SU-DHL-6 (cell line): Measurements from ENCODE around the gene OLR1.

Source experiments
- H2AFZ ChIP-seq: fragments of 200-600 bp; sonication (generic); 2 replicates; pipeline ENCODE4 v1.6.1; 2014; ENCODE audit warnings: low read depth, mild to moderate bottlenecking, moderate library complexity, mixed read lengths, antibody characterized with exemption, low read length; ENCODE audit not compliant: severe bottlenecking
- H3F3A ChIP-seq: fragments of 200-600 bp; shearing (Covaris generic); 2 replicates; pipeline ENCODE4 v1.6.0; 2016; ENCODE audit warnings: antibody characterized with exemption, mild to moderate bottlenecking; ENCODE audit not compliant: insufficient read depth
- H3K27ac ChIP-seq: fragments of 200-600 bp; sonication (generic); 2 replicates; pipeline ENCODE4 v1.5.1; 2016; ENCODE audit warnings: low read depth, mild to moderate bottlenecking, low read length, moderate library complexity, mixed read lengths
- H3K27me3 ChIP-seq: fragments of 200-600 bp; sonication (generic), shearing (Covaris generic); 2 replicates; pipeline ENCODE4 v1.6.0; 2014; ENCODE audit warnings: mild to moderate bottlenecking, low read length
- H3K36me3 ChIP-seq: fragments of 200-600 bp; sonication (generic); 2 replicates; pipeline ENCODE4 v1.6.1; 2014; ENCODE audit warnings: mild to moderate bottlenecking, low read length, mixed read lengths
- H3K4me2 ChIP-seq: fragments of 300-600, 200-600 bp; shearing (Covaris generic), sonication (generic); 2 replicates; pipeline ENCODE4 v1.6.0; 2014; ENCODE audit warnings: low read length, low read depth, mild to moderate bottlenecking; ENCODE audit not compliant: poor library complexity, severe bottlenecking
- H3K4me3 ChIP-seq: fragments of 200-600 bp; sonication (generic); 2 replicates; pipeline ENCODE4 v1.5.1; 2014; ENCODE audit warnings: antibody characterized with exemption, low read length, mild to moderate bottlenecking, mixed read lengths; ENCODE audit not compliant: insufficient read depth, poor library complexity, severe bottlenecking
- H3K79me2 ChIP-seq: fragments of 200-600 bp; sonication (generic); 2 replicates; pipeline ENCODE4 v1.6.1; 2014; ENCODE audit warnings: mild to moderate bottlenecking, low read length, moderate library complexity; ENCODE audit not compliant: insufficient read depth
- H3K9ac ChIP-seq: fragments of 200-600 bp; sonication (generic); 2 replicates; pipeline ENCODE4 v1.7.0; 2014; ENCODE audit warnings: mild to moderate bottlenecking, low read length
- H3K9me2 ChIP-seq: fragments of 200-600 bp; sonication (generic); replicated peaks from 2 replicates; pipeline ENCODE4 v1.6.1; 2014; ENCODE audit warnings: low read length; ENCODE audit not compliant: insufficient read depth
- H3K9me3 ChIP-seq: fragments of 200-600 bp; sonication (generic); 2 replicates; pipeline ENCODE4 v1.6.1; 2014; ENCODE audit warnings: low read length, mixed read lengths; ENCODE audit not compliant: insufficient read depth
- H4K20me1 ChIP-seq: fragments of 200-600 bp; sonication (generic); 2 replicates; pipeline ENCODE4 v1.6.1; 2014; ENCODE audit warnings: low read depth, mild to moderate bottlenecking, antibody characterized with exemption, low read length, moderate library complexity, mixed read lengths
- CTCF ChIP-seq: fragments of 200-600 bp; sonication (generic); IDR thresholded peaks from one replicate; pipeline ENCODE4 v1.5.1; 2017; ENCODE audit warnings: antibody characterized with exemption, mild to moderate bottlenecking, low read length, moderate library complexity; ENCODE audit not compliant: insufficient read depth, poor library complexity, severe bottlenecking
- EZH2phosphoT487 ChIP-seq: fragments of 200-600 bp; sonication (generic), shearing (Covaris generic); conservative IDR thresholded peaks from 2 replicates; pipeline ENCODE4 v1.6.1; 2018; ENCODE audit warnings: mild to moderate bottlenecking, antibody characterized with exemption, low read length, moderate library complexity, mixed read lengths

Gene OLR1

GRCh38 chr12:10169104-10169503, 2.8 kb downstream of the OLR1 start:
- Histone ChIP-seq H3K36me3 (no peaks in the 10 kb centered on the region), H3K4me3 (no peak overlapping the region), H3K9ac (no peak overlapping the region), H3K9me3 (no peaks in the 10 kb centered on the region), H3K27ac (no peak overlapping the region), H3K9me2 (no peaks in the 10 kb centered on the region), H2AFZ (no peak overlapping the region), H3K4me2 (no peak overlapping the region), H3K79me2 (no peaks in the 10 kb centered on the region), H3K27me3 (no peaks in the 10 kb centered on the region), H3F3A (no peaks in the 10 kb centered on the region), H4K20me1 (no peaks in the 10 kb centered on the region)
- no peak for TF ChIP-seq EZH2phosphoT487
- no peak for TF ChIP-seq CTCF

GRCh38 chr12:10167599-10167998, 4.3 kb downstream of the OLR1 start:
- Histone ChIP-seq H3K4me2 (no peak overlapping the region), H3K79me2 (no peaks in the 10 kb centered on the region), H3F3A (no peaks in the 10 kb centered on the region), H2AFZ (no peak overlapping the region), H3K9ac (no peak overlapping the region), H3K36me3 (no peaks in the 10 kb centered on the region), H3K9me3 (no peaks in the 10 kb centered on the region), H3K27ac (no peak overlapping the region), H3K4me3 (no peak overlapping the region), H3K9me2 (no peaks in the 10 kb centered on the region), H4K20me1 (no peaks in the 10 kb centered on the region), H3K27me3 (no peaks in the 10 kb centered on the region)
- TF ChIP-seq CTCF (no peak), EZH2phosphoT487 (no peak)

- Histone ChIP-seq H3K27ac (no peak overlapping the region), H4K20me1 (no peaks in the 10 kb centered on the region), H3F3A (no peaks in the 10 kb centered on the region), H3K4me3 (no peak overlapping the region), H3K27me3 (no peaks in the 10 kb centered on the region), H3K9me3 (no peaks in the 10 kb centered on the region), H3K79me2 (no peaks in the 10 kb centered on the region), H3K9me2 (no peaks in the 10 kb centered on the region), H3K4me2 (no peak overlapping the region), H3K9ac (no peak overlapping the region), H2AFZ (no peak overlapping the region), H3K36me3 (no peaks in the 10 kb centered on the region)
- no peak for TF ChIP-seq EZH2phosphoT487
- TF ChIP-seq CTCF = no peak
Measured at GRCh38 chr12:10165421-10165820, 6.5 kb downstream of the OLR1 start.
